Measurements from ENCODE around the gene FOXN3. TPM values are rescaled to one million over a fixed set of nuclear protein-coding genes. Genes with fewer than 3 reads are reported as not detected.

The FOXN3 gene
- total and polyA plus RNA-seq, 2 donors (not counting 3 experiments of a cell fraction or from before 2014, with no cell fraction given): 16.9 to 41.8 TPM

DNA sequence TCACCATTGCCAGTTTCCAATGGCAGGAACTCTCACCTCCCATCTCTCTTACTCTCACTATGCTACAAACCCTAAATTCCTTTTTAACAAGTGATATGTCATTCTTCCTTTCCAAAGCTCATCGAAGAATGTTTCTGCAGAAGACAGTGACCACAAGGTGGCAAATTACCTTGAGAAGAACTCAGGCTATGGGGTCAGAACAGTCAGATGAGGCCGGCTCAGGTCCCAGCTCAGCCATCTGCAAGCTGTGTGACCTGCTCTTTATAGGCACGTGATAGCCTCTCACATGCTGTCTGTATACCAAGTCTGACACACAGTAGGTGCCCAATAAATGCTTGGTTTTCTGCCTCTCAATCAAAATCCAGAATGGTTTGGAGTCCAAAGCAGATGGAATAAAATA lies 80.7 kb downstream of the FOXN3 start:
- H4K20me1 ChIP-seq (replicated peaks; ENCODE audit: control insufficient read depth, extremely low read depth, insufficient read depth, low read length): no peaks in the 10 kb centered on the region
- no peak overlapping the region for H2AFZ ChIP-seq (ENCODE audit: low read depth, low read length)
- no peaks in the 10 kb centered on the region for H3K4me1 ChIP-seq (ENCODE audit: control insufficient read depth, extremely low read depth, insufficient read depth, low read length)
- H3K9ac ChIP-seq (replicated peaks; ENCODE audit: extremely low read depth, insufficient read depth, low read length): no peak overlapping the region
- ChIA-PET POLR2A (no interaction called here), CTCF (interaction anchor here (1.0 to 1.2 kb wide), 2 partner anchors 10 to 80 kb away, joined by 3 to 4 read pairs; no protein-coding TSS in a partner anchor)
- no peaks in the 10 kb centered on the region for H3K36me3 ChIP-seq (ENCODE audit: control insufficient read depth in 2 of 2, extremely low read depth in 1 of 2, insufficient read depth in 2 of 2, low read length in 2 of 2)
- H3K4me3 ChIP-seq (replicated peaks in 1 of 3; ENCODE audit: insufficient read depth in 1 of 3, low read depth in 1 of 3, low read length in 3 of 3): no peak overlapping the region
- BruUV-seq (replicated peaks): no TSS peak
- TF ChIP-seq JUN (IDR thresholded peaks at IDR 0.05; ENCODE audit: borderline replicate concordance, insufficient read depth, insufficient read length, low read depth) (no peak), CTCF (IDR thresholded peaks at IDR 0.05; ENCODE audit: extremely low read depth in 1 of 2, insufficient read depth in 1 of 2, low read depth in 1 of 2, low read length in 2 of 2) (no peak), POLR2A (IDR thresholded peaks at IDR 0.05; ENCODE audit: low read depth, low read length) (no peak), GATA2 (IDR thresholded peaks at IDR 0.05; ENCODE audit: insufficient read depth, insufficient read length, low read depth, low read length) (no peak), MYC (IDR thresholded peaks at IDR 0.05; ENCODE audit: low read depth, low read length) (no peak), MAX (IDR thresholded peaks at IDR 0.05; ENCODE audit: insufficient read depth, insufficient read length) (no peak), POLR2AphosphoS5 (IDR thresholded peaks at IDR 0.05; ENCODE audit: insufficient read depth, low read depth, low read length) (no peak), FOS (IDR thresholded peaks at IDR 0.05; ENCODE audit: borderline replicate concordance, insufficient read depth, low read length) (no peak), EZH2 (IDR thresholded peaks at IDR 0.05; ENCODE audit: borderline replicate concordance, low read depth, low read length, severe bottlenecking) (no peak)
- no peak overlapping the region for H3K4me2 ChIP-seq (ENCODE audit: insufficient read depth, low read length)
- DNase-seq (ENCODE audit: low read depth, low spot score) (no peak), FAIRE-seq (no peak)
- dilution Hi-C loops (cut with MboI; ENCODE audit: extremely low pct_ligation_motif_present, low sequenced_read_pairs) (no loop called here), intact Hi-C loops (cut with micrococcal nuclease) (no loop called here)
- H3K27me3 ChIP-seq (ENCODE audit: control insufficient read depth in 2 of 2, insufficient read depth in 2 of 2, low read length in 2 of 2): no peaks in the 10 kb centered on the region
- H3K79me2 ChIP-seq (ENCODE audit: control insufficient read depth, insufficient read depth, low read length): no peaks in the 10 kb centered on the region
- no peaks in the 10 kb centered on the region for H3K9me3 ChIP-seq (replicated peaks; ENCODE audit: control insufficient read depth, insufficient read depth, low read length)
- no peaks in the 10 kb centered on the region for H3K9me1 ChIP-seq (replicated peaks; ENCODE audit: control insufficient read depth, extremely low read depth, insufficient read depth, low read length)
- no peak overlapping the region for H3K27ac ChIP-seq (ENCODE audit: insufficient read depth, low read depth, low read length)
